Caki2 (cell line): Measurements from ENCODE around the gene FBN1. TPM values are rescaled to one million over a fixed set of nuclear protein-coding genes. Genes with fewer than 3 reads are reported as not detected.

ENCODE experiments used
- DNase-seq: peaks from one replicate; pipeline ENCODE4 v3.0.0-alpha.2; 2015; ENCODE audit warnings: low read depth
- in situ Hi-C: cut with HindIII; loops from 2 replicates; pipeline ENCODE4 v1.10.0; 2016; ENCODE audit warnings: low sequenced_read_pairs, low pct_unique_long_range_greater_than_20kb, mixed read lengths
- total RNA-seq: library from RNA; depleted of rRNA; stranded (reverse); fragments of >200 nt; shearing (Covaris generic); gene quantifications from 2 replicates; pipeline ENCODE4 v1.2.3, GENCODE V29; 2014; ENCODE audit warnings: low replicate concordance

The FBN1 gene
- total RNA-seq, 1 experiment from 2014 or later = 22.5 TPM

- no peak for DNase-seq
- in situ Hi-C loops = no loop called here
These were observed 237.2 kb downstream of the FBN1 start for GRCh38 chr15:48408327-48408726.

DNA sequence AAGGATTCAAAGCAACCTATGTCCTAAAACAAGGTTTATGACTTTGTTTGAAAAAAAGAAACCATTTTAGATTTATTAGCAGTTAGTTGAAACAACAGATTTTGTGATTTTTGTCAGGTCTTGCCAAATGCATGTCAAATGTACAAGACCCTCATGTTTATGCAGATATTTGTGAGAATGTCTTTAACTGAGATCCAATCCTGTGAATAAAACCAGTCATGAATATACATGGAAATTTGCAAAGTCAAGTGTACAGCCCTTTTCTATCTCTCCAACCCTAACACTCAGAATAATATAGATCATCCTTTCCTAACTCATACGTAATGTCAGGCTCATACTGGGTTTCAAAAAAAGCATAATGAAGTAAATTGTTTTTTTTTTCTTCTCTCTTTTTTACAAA is 237.9 kb downstream of the FBN1 start:
- DNase-seq = no peak
- in situ Hi-C loops = no loop called here

DNA sequence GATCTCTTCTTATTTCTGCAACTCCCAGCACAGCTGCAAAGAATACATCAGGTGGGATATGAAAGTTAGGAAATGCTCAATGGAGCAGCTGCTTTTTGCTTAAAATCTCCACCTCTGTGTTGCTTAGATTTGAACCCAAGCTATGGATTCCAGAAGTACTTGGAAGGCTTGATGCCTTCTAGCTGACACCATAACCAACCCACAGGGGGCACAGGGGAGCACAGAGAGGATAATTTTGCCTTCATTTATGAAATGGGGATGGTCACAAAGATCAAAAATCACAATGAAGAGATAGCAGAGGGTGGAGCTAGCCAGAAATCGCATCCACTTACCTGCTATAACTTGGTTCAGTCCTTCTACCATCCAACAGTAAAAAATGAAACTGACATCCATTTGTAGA is 238.6 kb downstream of the FBN1 start:
- no peak for DNase-seq
- in situ Hi-C loops = no loop called here

GRCh38 chr15:48406266-48406891 is 239.1 kb downstream of the FBN1 start:
- in situ Hi-C loops = no loop called here

GRCh38 chr15:48402427-48403177 is 242.9 kb downstream of the FBN1 start:
- in situ Hi-C loops = no loop called here

More at GRCh38 chr15:48406266-48406891, 239.1 kb downstream of the FBN1 start:
- DNase-seq = no peak

GRCh38 chr15:48400086-48400485 is 245.4 kb downstream of the FBN1 start:
- in situ Hi-C loops = no loop called here
- DNase-seq = no peak

More at GRCh38 chr15:48402427-48403177, 242.9 kb downstream of the FBN1 start:
- no peak for DNase-seq

GRCh38 chr15:48397841-48398240 is 247.7 kb downstream of the FBN1 start:
- DNase-seq = no peak
- in situ Hi-C loops = no loop called here

DNA sequence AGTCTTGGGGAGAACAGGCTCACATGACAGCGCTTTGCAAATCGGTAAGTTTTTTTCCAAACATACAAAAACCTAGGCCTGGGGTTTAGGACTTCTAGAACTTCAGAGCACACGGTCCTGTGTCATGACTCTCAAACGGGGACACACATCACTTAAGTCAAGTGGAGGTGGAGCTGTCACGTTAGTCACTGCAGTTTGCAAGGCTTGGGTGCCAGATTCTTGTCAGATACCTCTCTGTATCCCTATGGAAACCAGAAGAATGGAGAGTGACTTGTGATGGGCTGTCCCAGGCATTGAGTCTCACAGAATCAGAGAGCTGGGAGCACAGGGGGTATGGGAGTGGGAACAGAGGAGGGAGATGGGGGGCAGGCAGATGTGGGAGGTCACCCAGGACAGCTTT is 249.5 kb downstream of the FBN1 start:
- in situ Hi-C loops = no loop called here
- no peak for DNase-seq

- DNase-seq = no peak
- in situ Hi-C loops = no loop called here
These were observed 249.9 kb downstream of the FBN1 start for GRCh38 chr15:48395521-48396011.

GRCh38 chr15:48394970-48395369 is 250.5 kb downstream of the FBN1 start:
- in situ Hi-C loops = no loop called here
- DNase-seq = no peak

- no peak for DNase-seq
- in situ Hi-C loops = no loop called here
These were observed 251.6 kb downstream of the FBN1 start for GRCh38 chr15:48393645-48394506.

DNA sequence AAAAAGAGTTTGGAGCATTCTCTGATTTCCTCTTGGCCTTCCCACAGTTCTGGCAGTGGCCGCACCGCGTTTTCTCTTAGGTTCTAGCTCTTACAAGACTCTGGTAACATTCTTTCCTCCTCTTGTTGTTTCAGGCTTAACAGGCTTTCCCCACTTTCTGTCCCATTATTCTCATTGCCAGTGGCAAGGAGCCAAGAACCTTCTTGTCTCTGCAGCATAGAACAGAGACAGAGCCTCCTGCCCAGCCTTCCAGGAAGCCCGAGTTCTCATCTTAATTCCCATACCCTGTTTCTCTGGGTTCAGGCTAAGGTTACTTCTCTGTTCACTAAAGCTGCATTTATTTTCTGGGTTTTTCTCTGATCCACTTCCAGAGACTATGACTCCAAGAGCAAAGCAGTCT is 253.2 kb downstream of the FBN1 start:
- no peak for DNase-seq
- in situ Hi-C loops = no loop called here

GRCh38 chr15:48391950-48392349 is 253.6 kb downstream of the FBN1 start:
- no peak for DNase-seq
- in situ Hi-C loops = no loop called here

- no peak for DNase-seq
- in situ Hi-C loops = no loop called here
These were observed 255.8 kb downstream of the FBN1 start for GRCh38 chr15:48389691-48390143.

DNA sequence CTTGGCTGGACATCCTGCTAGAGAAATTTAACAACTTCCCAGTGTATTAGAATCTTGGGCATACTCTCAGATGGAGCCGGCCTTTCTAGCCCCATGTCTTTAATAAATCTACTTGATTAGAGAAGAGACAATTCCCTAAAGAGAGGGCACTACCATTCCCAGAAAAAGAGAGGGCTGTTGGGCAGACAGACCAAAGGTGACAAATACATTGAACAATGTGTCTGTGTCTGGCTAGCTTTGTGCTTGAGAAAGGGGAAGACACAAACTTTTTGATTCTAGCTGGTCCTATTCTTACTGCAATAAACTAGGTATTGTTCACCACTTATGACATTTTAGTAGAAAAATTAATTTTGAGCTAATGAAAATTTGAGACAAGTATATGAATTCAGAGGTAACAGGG is 256.6 kb downstream of the FBN1 start:
- DNase-seq = no peak
- in situ Hi-C loops = no loop called here

DNA sequence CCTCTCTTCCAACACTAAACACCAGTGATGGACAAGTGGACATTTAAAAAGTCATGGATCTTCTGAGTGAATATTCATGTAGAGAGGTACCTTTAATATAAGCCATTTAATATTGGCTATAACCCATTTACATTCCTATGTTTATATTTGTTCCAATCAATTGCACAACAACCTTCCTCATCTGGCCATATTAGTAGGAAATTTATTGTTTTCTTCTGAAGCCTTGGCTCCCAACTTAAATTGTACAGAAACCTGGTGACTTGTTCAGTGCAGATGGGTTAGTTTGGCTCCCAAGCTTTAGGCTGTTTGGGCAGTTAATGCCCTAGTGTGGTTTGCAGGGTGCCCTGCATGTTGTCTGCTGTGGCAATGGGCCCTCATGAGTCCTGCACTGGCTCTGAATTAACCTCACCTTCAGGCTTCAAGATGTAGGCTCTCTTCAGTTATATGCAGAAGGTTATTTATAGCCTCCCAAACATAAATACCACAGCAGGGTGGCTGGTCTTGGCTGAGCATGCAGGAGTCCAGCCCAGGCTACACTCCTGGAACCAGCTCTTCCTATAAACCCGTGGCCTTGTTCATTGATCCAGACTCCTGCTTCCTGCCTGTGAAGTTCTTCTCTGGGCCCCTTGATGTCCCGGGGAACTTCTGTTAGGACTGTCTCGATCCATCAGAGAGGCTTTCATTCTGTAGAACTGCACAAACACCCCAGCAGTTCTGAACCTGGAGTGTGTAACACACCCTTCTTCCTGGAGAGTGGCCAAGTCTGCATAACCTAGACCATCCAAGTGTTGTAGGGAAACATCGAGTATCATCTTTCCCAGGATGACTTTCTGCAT is 257.3 kb downstream of the FBN1 start:
- DNase-seq = no peak
- in situ Hi-C loops = no loop called here

- in situ Hi-C loops = no loop called here
- peak; percentile 18 for DNase-seq
These were observed 260.3 kb downstream of the FBN1 start for GRCh38 chr15:48385031-48385830.
